Progenitor cell of endocrine pancreas (in vitro differentiated cells): ENCODE results near the gene LANCL3. TPM values are rescaled to one million over a fixed set of nuclear protein-coding genes. Genes with fewer than 3 reads are reported as not detected.

Experiments
- DNase-seq: peaks from one replicate; pipeline ENCODE4 v3.0.0; 2021; ENCODE audit warnings: low spot score; ENCODE audit not compliant: unreplicated experiment
- H3K27ac Mint-ChIP-seq: 2 replicates; pipeline ENCODE4 v1.8.0; 2021; ENCODE audit warnings: mild to moderate bottlenecking, moderate library complexity, mixed read lengths
- H3K27me3 Mint-ChIP-seq: 2 replicates; pipeline ENCODE4 v1.8.0; 2021; ENCODE audit warnings: mixed read lengths
- H3K36me3 Mint-ChIP-seq: 2 replicates; pipeline ENCODE4 v1.8.0; 2022; ENCODE audit warnings: mixed read lengths; ENCODE audit not compliant: insufficient read depth
- H3K4me1 Mint-ChIP-seq: 2 replicates; pipeline ENCODE4 v1.8.0; 2021; ENCODE audit warnings: low read depth, mixed read lengths
- H3K4me3 Mint-ChIP-seq: 2 replicates; pipeline ENCODE4 v1.8.0; 2021; ENCODE audit warnings: low read depth, mild to moderate bottlenecking, moderate library complexity, mixed read lengths
- H3K9me3 Mint-ChIP-seq: 2 replicates; pipeline ENCODE4 v1.8.0; 2021; ENCODE audit warnings: low read depth, mixed read lengths
- CTCF ChIP-seq: fragments of 200-600 bp; sonication (generic); IDR thresholded peaks from one replicate; pipeline ENCODE4 v1.5.0; 2021; ENCODE audit warnings: antibody characterized with exemption, mild to moderate bottlenecking; ENCODE audit not compliant: unreplicated experiment
- total RNA-seq: library from RNA; stranded (reverse); gene quantifications from 2 replicates; pipeline ENCODE4 v1.2.1, GENCODE V29; 2021

Gene LANCL3
- total RNA-seq, 1 donor from 2014 or later, result 0.19 TPM

DNA sequence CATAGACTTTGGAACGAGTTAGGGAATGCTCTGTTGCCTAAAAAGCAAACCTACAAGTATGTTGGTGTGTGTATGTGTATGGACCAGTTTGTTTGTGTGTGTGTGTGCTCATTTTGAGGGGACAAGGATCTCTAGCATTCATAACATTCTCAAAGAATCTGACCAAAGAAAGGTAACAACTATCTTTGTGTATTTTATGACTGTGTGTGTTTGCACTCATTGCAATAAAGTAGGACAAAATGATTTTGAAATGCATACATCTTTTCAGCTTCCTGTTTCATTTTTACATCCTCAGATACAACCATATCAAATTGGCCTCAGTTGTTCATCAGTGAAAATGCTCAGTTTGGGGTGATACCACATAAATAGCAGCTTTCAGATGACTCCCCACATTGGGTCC, 105.8 kb downstream of the LANCL3 start:
- no peak overlapping the region for H3K27ac Mint-ChIP-seq
- no peak for TF ChIP-seq CTCF

GRCh38 chrX:37677765-37678164, 106.3 kb downstream of the LANCL3 start:
- peaks cover 14% of the 10 kb centered on the region for H3K9me3 Mint-ChIP-seq
- no peak overlapping the region for H3K27ac Mint-ChIP-seq
- DNase-seq, result no peak
- H3K4me1 Mint-ChIP-seq, result peaks cover 19% of the 10 kb centered on the region
- no peak for TF ChIP-seq CTCF
- peaks cover 8% of the 10 kb centered on the region for H3K27me3 Mint-ChIP-seq
- H3K4me3 Mint-ChIP-seq, result no peak overlapping the region
- no peaks in the 10 kb centered on the region for H3K36me3 Mint-ChIP-seq

More for the DNA sequence above, 105.8 kb downstream of the LANCL3 start:
- Mint-ChIP-seq H3K9me3 (peaks cover 10% of the 10 kb centered on the region), H3K36me3 (no peaks in the 10 kb centered on the region), H3K27me3 (peaks cover 8% of the 10 kb centered on the region), H3K4me1 (peaks cover 19% of the 10 kb centered on the region), H3K4me3 (no peak overlapping the region)
- DNase-seq, result no peak

GRCh38 chrX:37678574-37678973, 107.1 kb downstream of the LANCL3 start:
- H3K9me3 Mint-ChIP-seq, result peaks cover 14% of the 10 kb centered on the region
- H3K27ac Mint-ChIP-seq, result no peak overlapping the region
- no peak for TF ChIP-seq CTCF
- DNase-seq, result no peak
- H3K36me3 Mint-ChIP-seq, result no peaks in the 10 kb centered on the region
- H3K27me3 Mint-ChIP-seq, result peaks cover 8% of the 10 kb centered on the region
- H3K4me3 Mint-ChIP-seq, result no peak overlapping the region
- H3K4me1 Mint-ChIP-seq, result peaks cover 19% of the 10 kb centered on the region

GRCh38 chrX:37679230-37679629, 107.8 kb downstream of the LANCL3 start:
- TF ChIP-seq CTCF, result no peak
- peaks cover 8% of the 10 kb centered on the region for H3K27me3 Mint-ChIP-seq
- no peak for DNase-seq
- peaks cover 19% of the 10 kb centered on the region for H3K4me1 Mint-ChIP-seq
- H3K27ac Mint-ChIP-seq, result no peak overlapping the region
- H3K4me3 Mint-ChIP-seq, result no peak overlapping the region
- peaks cover 14% of the 10 kb centered on the region for H3K9me3 Mint-ChIP-seq
- H3K36me3 Mint-ChIP-seq, result no peaks in the 10 kb centered on the region

- Mint-ChIP-seq H3K27ac (no peak overlapping the region), H3K4me3 (no peak overlapping the region), H3K27me3 (peaks cover 11% of the 10 kb centered on the region), H3K9me3 (peaks cover 14% of the 10 kb centered on the region), H3K4me1 (peaks cover 18% of the 10 kb centered on the region), H3K36me3 (no peaks in the 10 kb centered on the region)
- no peak for TF ChIP-seq CTCF
- DNase-seq, result no peak
These were observed 108.4 kb downstream of the LANCL3 start for GRCh38 chrX:37679888-37680287.
